Transverse colon (tissue), 4 donors: ENCODE results near the gene COQ3. TPM values are rescaled to one million over a fixed set of nuclear protein-coding genes. Genes with fewer than 3 reads are reported as not detected.

ENCODE experiments used
- DNase-seq: peaks from one replicate; pipeline ENCODE4 v3.0.0-alpha.2; 2019
- H3K27ac ChIP-seq, 4 donors: fragments of 200-600 bp; sonication (generic); 2 replicates each; pipeline ENCODE4 v1.5.1; 2016 to 2018; ENCODE audit warnings: inconsistent platforms in 4 of 4
- H3K27me3 ChIP-seq: fragments of 200-600 bp; sonication (generic); 2 replicates; pipeline ENCODE4 v1.5.1; 2017; ENCODE audit warnings: inconsistent platforms
- H3K36me3 ChIP-seq, 4 donors: fragments of 200-600 bp; sonication (generic); 2 replicates each; pipeline ENCODE4 v1.5.1; 2017 to 2019; ENCODE audit warnings: inconsistent platforms in 4 of 4
- H3K4me1 ChIP-seq, 4 donors: fragments of 200-600 bp; sonication (generic); 2 replicates each; pipeline ENCODE4 v1.5.1; 2017 to 2020; ENCODE audit warnings: inconsistent platforms in 4 of 4
- H3K4me3 ChIP-seq, 4 donors: fragments of 200-600 bp; sonication (generic); 1 replicate in 1 of 4; 2 replicates in 3 of 4; pipeline versions ENCODE4 v1.5.1 to v1.6.1; 2017 to 2019; ENCODE audit warnings: inconsistent platforms in 4 of 4
- H3K9me3 ChIP-seq, 2 donors: fragments of 200-600 bp; sonication (generic); 2 replicates each; pipeline ENCODE4 v1.5.1; 2017 to 2019; ENCODE audit warnings: inconsistent platforms in 2 of 2
- CTCF ChIP-seq, 5 experiments: fragments of 200-600 bp in 3 of 5; fragments of 450-650 bp in 2 of 5; sonication (generic) in 3 of 5; IDR thresholded peaks; 1 replicate in 2 of 5; 2 replicates in 3 of 5; pipeline ENCODE4 v1.5.1; 2016 to 2017; ENCODE audit warnings: antibody characterized with exemption in 5 of 5, inconsistent platforms in 3 of 5, mild to moderate bottlenecking in 2 of 5, moderate library complexity in 1 of 5
- EP300 ChIP-seq: sonication (generic); formaldehyde crosslinking; IDR thresholded peaks from one replicate; pipeline ENCODE4 v1.6.1; 2017; ENCODE audit warnings: antibody characterized with exemption, low read depth
- POLR2A ChIP-seq: fragments of 450-650 bp; IDR thresholded peaks from one replicate; pipeline ENCODE4 v1.6.1; 2016; ENCODE audit warnings: antibody characterized with exemption, mild to moderate bottlenecking, moderate library complexity
- POLR2AphosphoS5 ChIP-seq, 3 donors: sonication (generic); formaldehyde crosslinking; IDR thresholded peaks; one replicate each; pipeline ENCODE4 v1.6.1; 2016; ENCODE audit warnings: antibody characterized with exemption in 3 of 3
- WGBS, 2 donors: methylation state at CpG; one replicate each; pipeline ENCODE4 v1.1.5; 2018; ENCODE audit warnings: low coverage in 1 of 2; 5-methylcytosine and 5-hydroxymethylcytosine counted together
- in situ Hi-C, 4 donors: fragments of 200-750 bp; cut with MboI; loops; one replicate each; pipeline versions ENCODE4 v1.15.0 to v1.15.1; 2017; ENCODE audit warnings: low sequenced_read_pairs in 3 of 4, low pct_ligation_motif_present in 1 of 4, low pct_unique_long_range_greater_than_20kb in 1 of 4
- intact Hi-C: fragments of 100-400 bp; cut with DNase I; formaldehyde crosslinking; loops from one replicate; pipeline ENCODE4 v1.15.1; 2023; ENCODE audit warnings: low total_unique reads
- total RNA-seq, 4 donors: library from RNA; depleted of rRNA; stranded (reverse); fragments of >200 nt; gene quantifications; one replicate each; pipeline ENCODE4 v1.1.0, GENCODE V29; 2016

The COQ3 gene
- total RNA-seq, 4 donors from 2014 or later = 4.9 to 5.1 TPM; not detected in 2

- in situ Hi-C loops = no loop called here
- WGBS, 2 donors = 95 to 100% methylated on average over 2 of the region's 2 CpGs
Observed at GRCh38 chr6:99431901-99432300, 37.9 kb upstream of the COQ3 start.

GRCh38 chr6:99427988-99428387 is 34.0 kb upstream of the COQ3 start:
- TF ChIP-seq CTCF (IDR thresholded peaks at IDR 0.05) = no peak
- TF ChIP-seq POLR2A = no peak
- no peak for TF ChIP-seq EP300
- no peak for TF ChIP-seq POLR2AphosphoS5 (IDR thresholded peaks at IDR 0.05)
- Histone ChIP-seq H3K4me3 (no peak overlapping the region), H3K4me1 (peaks cover 19 to 32% (median 26%) of the 10 kb centered on the region in 4 donors), H3K36me3 (peaks cover 0 to 5% (median 0%) of the 10 kb centered on the region in 4 donors), H3K27me3 (no peaks in the 10 kb centered on the region), H3K27ac (no peak overlapping the region), H3K9me3 (no peaks in the 10 kb centered on the region)
- in situ Hi-C loops = no loop called here
- WGBS, 2 donors = 92 to 96% methylated on average over 4 to 5 of the region's 5 CpGs
- intact Hi-C loops = no loop called here
- no peak for DNase-seq

More at GRCh38 chr6:99431901-99432300, 37.9 kb upstream of the COQ3 start:
- peaks cover 2 to 17% (median 6%) of the 10 kb centered on the region in 4 donors for H3K4me1 ChIP-seq
- no peak overlapping the region for H3K27ac ChIP-seq
- TF ChIP-seq CTCF (IDR thresholded peaks at IDR 0.05) (no peak), POLR2A (no peak), EP300 (no peak)
- H3K9me3 ChIP-seq = no peaks in the 10 kb centered on the region
- peaks cover 0 to 6% (median 0%) of the 10 kb centered on the region in 4 donors for H3K36me3 ChIP-seq
- DNase-seq = no peak
- intact Hi-C loops = no loop called here
- no peaks in the 10 kb centered on the region for H3K27me3 ChIP-seq
- no peak overlapping the region for H3K4me3 ChIP-seq

GRCh38 chr6:99426451-99426757 is 32.4 kb upstream of the COQ3 start:
- TF ChIP-seq CTCF (IDR thresholded peaks at IDR 0.05) (no peak), POLR2AphosphoS5 (IDR thresholded peaks at IDR 0.05) (no peak), POLR2A (no peak), EP300 (no peak)
- H3K36me3 ChIP-seq = no peaks in the 10 kb centered on the region
- intact Hi-C loops (no loop called here), in situ Hi-C loops (no loop called here)
- peak overlapping the region; percentile 95 to 98 (median 96) for H3K27ac ChIP-seq
- H3K9me3 ChIP-seq = no peaks in the 10 kb centered on the region
- no peak for DNase-seq
- WGBS, 2 donors = 23 to 52% methylated on average over 4 of the region's 4 CpGs
- H3K4me1 ChIP-seq = peaks cover 19 to 48% (median 38%) of the 10 kb centered on the region in 4 donors
- peak overlapping the region; percentile 60 to 74 (median 65) for H3K4me3 ChIP-seq
- no peaks in the 10 kb centered on the region for H3K27me3 ChIP-seq

- in situ Hi-C loops (no loop called here), intact Hi-C loops (no loop called here)
- H3K4me3 ChIP-seq = peak overlapping the region; percentile 60 to 74 (median 65)
- H3K9me3 ChIP-seq = no peaks in the 10 kb centered on the region
- peak; percentile 88 for DNase-seq
- peaks cover 20 to 54% (median 41%) of the 10 kb centered on the region in 4 donors for H3K4me1 ChIP-seq
- no peaks in the 10 kb centered on the region for H3K27me3 ChIP-seq
- 2 to 4% methylated on average over 9 to 29 of the region's 29 CpGs for WGBS, 2 donors
- peak overlapping the region; percentile 95 to 98 (median 96) for H3K27ac ChIP-seq
- peak; percentile 28 to 67 (median 42) for TF ChIP-seq CTCF (IDR thresholded peaks at IDR 0.05)
- TF ChIP-seq POLR2AphosphoS5 (IDR thresholded peaks at IDR 0.05) = peak in 1 of 3 donors; percentile 58
- no peak for TF ChIP-seq EP300
- no peaks in the 10 kb centered on the region for H3K36me3 ChIP-seq
Observed at GRCh38 chr6:99425647-99426450, 31.9 kb upstream of the COQ3 start.
